ENCODE data around the gene ZNF555. TPM values are rescaled to one million over a fixed set of nuclear protein-coding genes. Genes with fewer than 3 reads are reported as not detected.
A peak's percentile ranks its signal among the peaks of the same experiment; 100 is the strongest.

ZNF555 gene
- total and polyA plus RNA-seq, 2 of the 13 experiments (the other 11 are each of a cell fraction or from before 2014, with no cell fraction given): 5.0 to 8.0 TPM

GRCh38 chr19:2819540-2820111, 21.6 kb upstream of the ZNF555 start, which contains the start of gene ZNF554 (continued):
- TF ChIP-seq RERE (CRISPR knock-in tag; IDR thresholded peaks at IDR 0.05; ENCODE audit: low read depth) (no peak), FOXP4 (CRISPR knock-in tag; IDR thresholded peaks at IDR 0.05) (peak; percentile 39; the same call in 1 of the 2 replicates), GFI1 (CRISPR knock-in tag; IDR thresholded peaks at IDR 0.05; ENCODE audit: borderline replicate concordance) (peak; percentile 65; the same call in 1 of the 2 replicates), ZBTB1 (CRISPR knock-in tag; IDR thresholded peaks at IDR 0.05; ENCODE audit: borderline replicate concordance) (no peak), MTA3 (CRISPR knock-in tag; IDR thresholded peaks at IDR 0.05) (no peak), ZNF841 (CRISPR knock-in tag; IDR thresholded peaks at IDR 0.05; ENCODE audit: borderline replicate concordance) (no peak), ZFP36L2 (CRISPR knock-in tag; IDR thresholded peaks at IDR 0.05) (no peak), EEA1 (CRISPR knock-in tag; IDR thresholded peaks at IDR 0.05; ENCODE audit: borderline replicate concordance) (no peak), ZNF20 (CRISPR knock-in tag; IDR thresholded peaks at IDR 0.05) (no peak), THAP8 (CRISPR knock-in tag; IDR thresholded peaks at IDR 0.05; ENCODE audit: borderline replicate concordance) (no peak), MLLT10 (CRISPR knock-in tag; IDR thresholded peaks at IDR 0.05) (no peak), ZBTB2 (CRISPR knock-in tag; IDR thresholded peaks at IDR 0.05; ENCODE audit: low read depth) (no peak), PLSCR1 (CRISPR knock-in tag; IDR thresholded peaks at IDR 0.05; ENCODE audit: borderline replicate concordance) (no peak), ZNF563 (CRISPR knock-in tag; IDR thresholded peaks at IDR 0.05) (no peak; the same call in 1 of the 2 replicates), PITX1 (CRISPR knock-in tag; IDR thresholded peaks at IDR 0.05) (peak; percentile 50; the same call in 1 of the 2 replicates), YEATS2 (CRISPR knock-in tag; IDR thresholded peaks at IDR 0.05; ENCODE audit: borderline replicate concordance) (peak; percentile 86; the same call in 1 of the 2 replicates)
- TF ChIP-seq, protein P1, sequence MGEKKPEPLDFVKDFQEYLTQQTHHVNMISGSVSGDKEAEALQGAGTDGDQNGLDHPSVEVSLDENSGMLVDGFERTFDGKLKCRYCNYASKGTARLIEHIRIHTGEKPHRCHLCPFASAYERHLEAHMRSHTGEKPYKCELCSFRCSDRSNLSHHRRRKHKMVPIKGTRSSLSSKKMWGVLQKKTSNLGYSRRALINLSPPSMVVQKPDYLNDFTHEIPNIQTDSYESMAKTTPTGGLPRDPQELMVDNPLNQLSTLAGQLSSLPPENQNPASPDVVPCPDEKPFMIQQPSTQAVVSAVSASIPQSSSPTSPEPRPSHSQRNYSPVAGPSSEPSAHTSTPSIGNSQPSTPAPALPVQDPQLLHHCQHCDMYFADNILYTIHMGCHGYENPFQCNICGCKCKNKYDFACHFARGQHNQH (CRISPR knock-in tag; IDR thresholded peaks at IDR 0.05): peak; percentile 87; the same call in 1 of the 2 replicates
